CD4-positive, alpha-beta T cell treated with Interleukin-6 for 4 hours (primary cell): ENCODE data around the gene KLHL8.
A peak's percentile ranks its signal among the peaks of the same experiment; 100 is the strongest.
"Not testable (repeated sequence)": the region's sequence is repeated elsewhere in the genome, so short reads cannot be mapped to it uniquely, and the experiment has no call there.

Experiments
- DNase-seq: peaks from one replicate; pipeline ENCODE4 v3.0.0-alpha.2; 2020; ENCODE audit warnings: mixed read lengths

KLHL8 gene

GRCh38 chr4:87166296-87166854 is 54.0 kb downstream of the KLHL8 start:
- no peak for DNase-seq

GRCh38 chr4:87165892-87166291 is 54.5 kb downstream of the KLHL8 start:
- no peak for DNase-seq

GRCh38 chr4:87153078-87153870 is 67.1 kb downstream of the KLHL8 start:
- no peak for DNase-seq

GRCh38 chr4:87152310-87153041 is 67.9 kb downstream of the KLHL8 start:
- DNase-seq: no peak

GRCh38 chr4:87151730-87152129 is 68.7 kb downstream of the KLHL8 start:
- no peak for DNase-seq

- peak; percentile 64 for DNase-seq
These were observed 69.7 kb downstream of the KLHL8 start for GRCh38 chr4:87150498-87151261.

GRCh38 chr4:87147116-87147515 is 73.3 kb downstream of the KLHL8 start:
- no peak for DNase-seq

- not testable (repeated sequence) for DNase-seq
These were observed 74.5 kb downstream of the KLHL8 start for GRCh38 chr4:87145934-87146333.

- DNase-seq: no peak
These were observed 76.1 kb downstream of the KLHL8 start for GRCh38 chr4:87144356-87144755.

- DNase-seq: no peak
These were observed 79.0 kb downstream of the KLHL8 start for GRCh38 chr4:87141428-87141827.

GRCh38 chr4:87134122-87134521 is 86.3 kb downstream of the KLHL8 start:
- no peak for DNase-seq

- DNase-seq: no peak
These were observed 87.2 kb downstream of the KLHL8 start for GRCh38 chr4:87133183-87133582.

- DNase-seq: no peak
These were observed 88.4 kb downstream of the KLHL8 start for GRCh38 chr4:87132035-87132434.

GRCh38 chr4:87130985-87131703 is 89.3 kb downstream of the KLHL8 start:
- DNase-seq: no peak

- DNase-seq: no peak
These were observed 90.7 kb downstream of the KLHL8 start for GRCh38 chr4:87129681-87130080.

- no peak for DNase-seq
These were observed 92.3 kb downstream of the KLHL8 start for GRCh38 chr4:87128006-87128705.

- no peak for DNase-seq
These were observed 94.4 kb downstream of the KLHL8 start for GRCh38 chr4:87126056-87126455.

- DNase-seq: no peak
These were observed 98.2 kb downstream of the KLHL8 start for GRCh38 chr4:87122252-87122651.

GRCh38 chr4:87121341-87122065 is 98.9 kb downstream of the KLHL8 start:
- no peak for DNase-seq

GRCh38 chr4:87120411-87121162 is 99.8 kb downstream of the KLHL8 start:
- DNase-seq: no peak
